ENCODE measurements around the gene HKDC1. TPM values are rescaled to one million over a fixed set of nuclear protein-coding genes. Genes with fewer than 3 reads are reported as not detected.

HKDC1 gene
- total RNA-seq, 4 donors from 2014 or later = 0.13 to 0.15 TPM; not detected in 2

- no peak for DNase-seq (ENCODE audit: low spot score in 2 of 2)
- TF ChIP-seq, protein P1, sequence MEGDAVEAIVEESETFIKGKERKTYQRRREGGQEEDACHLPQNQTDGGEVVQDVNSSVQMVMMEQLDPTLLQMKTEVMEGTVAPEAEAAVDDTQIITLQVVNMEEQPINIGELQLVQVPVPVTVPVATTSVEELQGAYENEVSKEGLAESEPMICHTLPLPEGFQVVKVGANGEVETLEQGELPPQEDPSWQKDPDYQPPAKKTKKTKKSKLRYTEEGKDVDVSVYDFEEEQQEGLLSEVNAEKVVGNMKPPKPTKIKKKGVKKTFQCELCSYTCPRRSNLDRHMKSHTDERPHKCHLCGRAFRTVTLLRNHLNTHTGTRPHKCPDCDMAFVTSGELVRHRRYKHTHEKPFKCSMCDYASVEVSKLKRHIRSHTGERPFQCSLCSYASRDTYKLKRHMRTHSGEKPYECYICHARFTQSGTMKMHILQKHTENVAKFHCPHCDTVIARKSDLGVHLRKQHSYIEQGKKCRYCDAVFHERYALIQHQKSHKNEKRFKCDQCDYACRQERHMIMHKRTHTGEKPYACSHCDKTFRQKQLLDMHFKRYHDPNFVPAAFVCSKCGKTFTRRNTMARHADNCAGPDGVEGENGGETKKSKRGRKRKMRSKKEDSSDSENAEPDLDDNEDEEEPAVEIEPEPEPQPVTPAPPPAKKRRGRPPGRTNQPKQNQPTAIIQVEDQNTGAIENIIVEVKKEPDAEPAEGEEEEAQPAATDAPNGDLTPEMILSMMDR (IDR thresholded peaks at IDR 0.05) = no peak
- TF ChIP-seq EP300 (IDR thresholded peaks at IDR 0.05) = no peak
- WGBS = 45% methylated on average over 5 of the region's 5 CpGs
- H3K36me3 ChIP-seq = peaks cover 5% of the 10 kb centered on the region
- no peak overlapping the region for H3K4me3 ChIP-seq
- H3K27ac ChIP-seq = no peak overlapping the region
- no peaks in the 10 kb centered on the region for H3K9me3 ChIP-seq
- no peaks in the 10 kb centered on the region for H3K4me1 ChIP-seq
- no peaks in the 10 kb centered on the region for H3K27me3 ChIP-seq
Measured at GRCh38 chr10:69213591-69214311, 6.4 kb upstream of the HKDC1 start.

DNA sequence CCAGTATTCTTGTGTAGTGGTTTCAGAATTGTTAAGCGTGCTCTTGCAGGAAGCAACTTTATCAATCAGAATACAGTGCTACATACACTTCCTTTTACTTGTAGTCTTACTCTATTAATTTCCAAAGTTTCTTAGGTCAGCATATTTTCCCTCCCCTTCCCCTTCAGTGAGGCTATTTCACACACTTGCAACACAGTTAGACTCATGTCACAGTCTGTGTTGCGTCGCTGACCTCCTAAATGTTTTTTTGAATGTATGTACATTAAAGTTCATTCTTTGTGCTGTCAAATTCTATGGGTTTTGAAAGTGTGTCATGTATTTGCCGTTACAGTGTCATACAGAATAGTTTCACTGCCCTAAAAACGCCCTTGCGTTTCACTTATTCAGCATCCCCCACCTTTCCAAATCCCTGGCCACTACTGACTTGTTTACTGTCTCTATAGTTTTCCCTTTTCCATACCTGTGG lies 5.4 kb upstream of the HKDC1 start:
- Histone ChIP-seq H3K9me3 (no peaks in the 10 kb centered on the region), H3K4me3 (no peak overlapping the region), H3K27me3 (no peaks in the 10 kb centered on the region), H3K27ac (no peak overlapping the region), H3K4me1 (no peaks in the 10 kb centered on the region), H3K36me3 (no peaks in the 10 kb centered on the region)
- 88% methylated on average over 6 of the region's 6 CpGs for WGBS
- TF ChIP-seq POLR2AphosphoS5 (IDR thresholded peaks at IDR 0.05) = no peak
- TF ChIP-seq, protein P1 (IDR thresholded peaks at IDR 0.05) = no peak
- TF ChIP-seq POLR2A (IDR thresholded peaks at IDR 0.05) = no peak
- no peak for TF ChIP-seq EP300 (IDR thresholded peaks at IDR 0.05)
- DNase-seq (ENCODE audit: low spot score in 2 of 2) = no peak

DNA sequence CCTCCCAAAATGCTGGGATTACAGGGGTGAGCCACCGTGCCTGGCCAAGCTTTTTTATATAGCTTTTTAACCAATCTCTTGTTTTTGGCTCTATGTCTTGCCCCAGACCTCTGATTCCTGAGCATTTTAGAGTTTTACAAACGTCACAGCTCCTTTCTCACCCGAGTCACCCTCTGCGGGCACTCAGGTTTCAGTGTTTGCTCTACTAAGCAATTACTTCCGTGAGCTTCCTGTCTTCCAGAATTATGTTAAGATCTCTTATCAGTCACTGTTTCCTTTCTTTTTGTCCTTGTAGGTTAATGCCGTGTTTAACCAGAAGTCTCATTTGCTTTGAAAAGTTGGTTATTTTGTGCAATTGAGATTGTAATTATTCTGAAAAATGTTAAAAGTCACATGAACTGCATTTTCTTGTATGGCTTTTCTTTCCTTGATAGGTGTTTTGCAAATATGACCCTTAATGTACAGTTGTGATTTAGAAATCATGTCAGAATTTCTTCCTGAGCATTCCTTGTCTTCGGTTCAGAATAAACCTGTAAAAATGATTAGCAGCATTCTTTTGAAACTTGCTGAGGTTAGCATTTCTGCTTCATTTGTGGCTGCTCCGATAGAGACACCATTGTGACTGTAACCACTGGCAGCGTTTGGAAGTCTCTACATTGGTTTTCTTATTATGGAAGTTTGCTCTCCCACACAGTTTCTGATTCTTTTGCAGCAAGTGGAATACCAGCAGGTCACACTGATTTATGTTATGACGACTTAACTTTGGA lies 4.5 kb upstream of the HKDC1 start:
- H3K4me3 ChIP-seq = no peak overlapping the region
- no peak overlapping the region for H3K27ac ChIP-seq
- peaks cover 4% of the 10 kb centered on the region for H3K27me3 ChIP-seq
- no peaks in the 10 kb centered on the region for H3K9me3 ChIP-seq
- H3K36me3 ChIP-seq = no peaks in the 10 kb centered on the region
- no peaks in the 10 kb centered on the region for H3K4me1 ChIP-seq
- WGBS = 32% methylated on average over 10 of the region's 10 CpGs
- TF ChIP-seq EP300 (IDR thresholded peaks at IDR 0.05) (no peak), POLR2AphosphoS5 (IDR thresholded peaks at IDR 0.05) (no peak), POLR2A (IDR thresholded peaks at IDR 0.05) (no peak)
- TF ChIP-seq, protein P1 (IDR thresholded peaks at IDR 0.05) = no peak
- no peak for DNase-seq (ENCODE audit: low spot score in 2 of 2)

DNA sequence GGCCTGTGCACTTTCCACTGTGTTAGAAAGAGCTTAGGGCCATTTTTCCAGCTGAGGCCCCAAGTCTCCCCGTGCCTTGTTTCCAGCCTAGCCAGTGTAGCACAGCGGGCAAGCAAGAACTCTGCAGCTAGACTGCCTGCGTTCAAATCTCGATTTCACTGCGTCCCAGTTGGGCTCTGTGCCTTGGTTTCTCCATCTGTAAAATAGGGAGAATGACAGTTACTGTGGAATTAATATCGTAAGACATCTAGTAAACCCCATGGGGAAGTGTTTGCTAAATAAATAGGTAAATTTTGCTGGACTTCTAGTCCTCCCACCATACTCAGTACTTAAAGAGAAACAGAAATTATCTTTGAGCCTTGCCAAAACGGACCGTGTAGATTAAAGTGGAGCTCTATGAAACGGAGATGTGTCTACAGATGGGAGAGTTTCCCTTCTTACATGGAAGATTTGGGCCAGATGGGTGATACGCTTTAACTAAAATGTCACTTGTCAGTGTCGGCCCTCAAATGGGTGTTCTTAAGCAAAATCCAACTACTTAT lies 3.5 kb upstream of the HKDC1 start:
- Histone ChIP-seq H3K27me3 (peaks cover 4% of the 10 kb centered on the region), H3K4me1 (no peaks in the 10 kb centered on the region), H3K9me3 (no peaks in the 10 kb centered on the region), H3K27ac (no peak overlapping the region), H3K4me3 (no peak overlapping the region), H3K36me3 (no peaks in the 10 kb centered on the region)
- TF ChIP-seq, protein P1 (IDR thresholded peaks at IDR 0.05) = no peak
- TF ChIP-seq POLR2A (IDR thresholded peaks at IDR 0.05) (no peak), POLR2AphosphoS5 (IDR thresholded peaks at IDR 0.05) (no peak), EP300 (IDR thresholded peaks at IDR 0.05) (no peak)
- DNase-seq (ENCODE audit: low spot score in 2 of 2) = no peak
- 91% methylated on average over 11 of the region's 11 CpGs for WGBS

All from suprapubic skin (tissue), 4 donors.